C4-2B (cell line): Measurements from ENCODE around the gene CD2BP2.

Experiments
- H3K27ac ChIP-seq: fragments of 450-650 bp; 2 replicates; pipeline ENCODE4 v1.5.1; 2017
- CTCF ChIP-seq: fragments of 450-650 bp; conservative IDR thresholded peaks from 2 replicates; pipeline ENCODE4 v1.5.1; 2017; ENCODE audit warnings: mild to moderate bottlenecking
- ZFX ChIP-seq: fragments of 450-650 bp; IDR thresholded peaks from 2 replicates; pipeline ENCODE4 v1.6.1; 2017

CD2BP2 gene

DNA sequence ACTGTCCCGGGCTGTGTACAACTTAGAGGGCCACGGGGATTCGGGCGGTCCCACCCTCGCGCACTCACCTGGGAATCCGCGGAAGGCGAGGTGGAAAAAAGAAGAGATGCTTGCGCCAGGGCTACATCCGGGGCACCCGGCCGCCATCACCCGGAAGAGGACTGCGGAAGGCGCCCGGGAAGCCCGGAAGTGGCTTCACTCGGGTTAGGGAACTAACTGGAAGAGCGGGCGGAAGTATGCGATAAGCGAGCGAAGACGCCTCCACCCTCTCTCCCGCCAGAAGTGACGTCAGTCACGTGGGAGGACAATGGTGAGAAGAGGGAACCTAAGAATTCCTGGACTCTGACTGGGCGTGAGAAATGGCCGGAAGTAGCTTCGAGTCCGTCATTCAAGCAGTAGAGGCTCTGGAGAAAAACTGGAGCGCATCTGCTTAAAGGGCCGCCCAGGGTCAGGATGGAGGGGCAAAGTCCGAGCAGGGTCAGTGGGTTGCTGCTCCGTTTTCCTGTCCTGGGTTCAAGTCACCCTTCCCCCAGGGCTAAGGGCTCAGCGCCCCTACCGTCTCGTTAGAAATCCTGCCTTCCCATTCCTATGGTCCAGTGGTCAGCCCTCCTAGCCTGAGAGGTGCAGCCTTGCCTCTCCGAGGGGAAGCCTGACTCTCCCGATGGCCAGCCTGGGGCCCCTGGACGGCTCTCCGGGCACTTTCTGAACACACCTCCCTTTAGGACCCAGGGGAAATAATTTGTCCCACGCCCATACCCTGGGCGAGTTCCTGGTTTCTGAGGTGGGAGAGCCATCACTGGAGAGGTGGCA, at the start of gene CD2BP2:
CD2BP2 (minus strand) TSS at position 165 of the 810 bp plus-strand sequence. CDS start 627 bp downstream, outside the sequence.
- TF ChIP-seq CTCF: no peak
- TF ChIP-seq ZFX: no peak
- H3K27ac ChIP-seq: peak within 1 kb of the TSS; percentile 95

DNA sequence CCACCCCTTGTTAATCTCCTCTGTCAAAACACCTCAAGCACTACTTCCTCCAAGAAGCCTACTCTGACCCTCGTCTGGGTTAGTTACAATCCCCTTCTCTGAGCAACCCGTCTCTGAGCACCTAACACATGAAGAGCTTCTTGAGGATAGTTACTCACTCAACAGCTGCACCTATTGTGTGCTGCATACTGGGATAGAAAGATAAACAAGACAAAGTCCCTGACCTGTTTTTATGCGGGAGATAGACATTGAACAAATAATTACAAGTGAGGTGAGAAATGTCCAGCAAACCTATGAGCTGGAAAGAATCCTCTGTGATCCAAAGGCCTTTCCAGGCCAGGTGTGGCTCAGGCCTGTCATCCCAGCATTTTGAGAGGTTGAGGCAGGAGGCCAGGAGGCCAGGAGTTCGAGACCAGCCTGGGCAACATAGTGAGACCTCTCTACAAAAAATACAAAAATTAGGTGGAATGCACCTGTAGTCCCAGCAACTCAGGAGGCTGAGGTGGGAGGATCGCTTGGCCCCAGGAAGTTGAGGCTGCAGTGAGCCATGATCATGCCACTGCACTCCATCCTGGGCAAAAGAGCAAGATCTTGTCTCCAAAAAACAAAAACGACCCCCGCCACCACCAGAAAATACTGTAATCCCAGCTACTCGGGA, 46.8 kb upstream of the CD2BP2 start:
- H3K27ac ChIP-seq: no peak overlapping the region
- no peak for TF ChIP-seq CTCF
- no peak for TF ChIP-seq ZFX

- no peak overlapping the region for H3K27ac ChIP-seq
- no peak for TF ChIP-seq CTCF
- TF ChIP-seq ZFX: no peak
Measured at GRCh38 chr16:30399435-30400186, 44.5 kb upstream of the CD2BP2 start.

- TF ChIP-seq ZFX: no peak
- no peak for TF ChIP-seq CTCF
Measured at GRCh38 chr16:30398661-30399434, 43.7 kb upstream of the CD2BP2 start.

GRCh38 chr16:30397776-30398660, 42.9 kb upstream of the CD2BP2 start:
- TF ChIP-seq CTCF (no peak), ZFX (no peak)
- no peak overlapping the region for H3K27ac ChIP-seq

More at GRCh38 chr16:30398661-30399434, 43.7 kb upstream of the CD2BP2 start:
- H3K27ac ChIP-seq: no peak overlapping the region

DNA sequence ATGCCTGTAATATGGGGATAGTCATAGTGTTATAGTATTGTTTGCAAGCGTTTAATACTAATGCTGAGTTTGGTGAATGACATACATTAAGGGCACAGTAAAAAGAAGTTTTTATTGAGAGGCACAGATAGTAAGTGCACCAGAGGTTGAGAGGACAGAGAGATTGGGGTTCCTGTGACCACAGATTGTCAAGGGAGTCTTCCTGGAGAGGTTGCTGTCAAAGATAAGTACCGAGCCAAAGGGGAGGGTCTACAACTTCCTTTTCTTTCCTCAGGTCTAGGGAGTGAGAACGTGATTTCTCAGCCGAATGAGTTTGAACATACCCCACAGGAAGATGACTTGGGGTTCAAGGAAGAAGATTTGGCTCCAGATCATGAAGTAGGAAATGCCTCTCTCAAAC, 41.9 kb upstream of the CD2BP2 start:
- TF ChIP-seq CTCF (no peak), ZFX (no peak)
- H3K27ac ChIP-seq: no peak overlapping the region; the same call in 1 of the 2 replicates

DNA sequence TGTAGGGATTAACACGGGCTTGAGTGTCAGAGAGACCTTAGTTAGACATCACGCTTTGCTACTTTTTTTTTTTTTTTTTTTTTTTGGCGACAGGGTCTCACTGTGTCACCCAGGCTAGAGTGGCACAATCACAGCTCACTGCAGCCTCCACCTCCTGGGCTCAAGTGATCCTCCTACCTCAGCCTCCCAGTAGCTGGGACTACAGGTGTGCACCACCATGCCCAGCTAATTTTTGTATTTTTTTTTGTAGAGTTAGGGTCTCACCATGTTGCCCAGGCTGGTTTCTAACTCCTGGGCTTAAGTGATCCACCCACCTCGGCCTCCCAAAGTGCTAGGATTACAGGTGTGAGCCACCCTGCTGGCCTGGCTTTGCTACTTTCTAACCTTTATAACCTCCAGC, 41.5 kb upstream of the CD2BP2 start:
- H3K27ac ChIP-seq: peak overlapping the region; percentile 93
